ENCODE data around the gene TAC4. TPM values are rescaled to one million over a fixed set of nuclear protein-coding genes. Genes with fewer than 3 reads are reported as not detected.

TAC4 gene
- total and polyA plus RNA-seq, 4 donors, result not detected

DNA sequence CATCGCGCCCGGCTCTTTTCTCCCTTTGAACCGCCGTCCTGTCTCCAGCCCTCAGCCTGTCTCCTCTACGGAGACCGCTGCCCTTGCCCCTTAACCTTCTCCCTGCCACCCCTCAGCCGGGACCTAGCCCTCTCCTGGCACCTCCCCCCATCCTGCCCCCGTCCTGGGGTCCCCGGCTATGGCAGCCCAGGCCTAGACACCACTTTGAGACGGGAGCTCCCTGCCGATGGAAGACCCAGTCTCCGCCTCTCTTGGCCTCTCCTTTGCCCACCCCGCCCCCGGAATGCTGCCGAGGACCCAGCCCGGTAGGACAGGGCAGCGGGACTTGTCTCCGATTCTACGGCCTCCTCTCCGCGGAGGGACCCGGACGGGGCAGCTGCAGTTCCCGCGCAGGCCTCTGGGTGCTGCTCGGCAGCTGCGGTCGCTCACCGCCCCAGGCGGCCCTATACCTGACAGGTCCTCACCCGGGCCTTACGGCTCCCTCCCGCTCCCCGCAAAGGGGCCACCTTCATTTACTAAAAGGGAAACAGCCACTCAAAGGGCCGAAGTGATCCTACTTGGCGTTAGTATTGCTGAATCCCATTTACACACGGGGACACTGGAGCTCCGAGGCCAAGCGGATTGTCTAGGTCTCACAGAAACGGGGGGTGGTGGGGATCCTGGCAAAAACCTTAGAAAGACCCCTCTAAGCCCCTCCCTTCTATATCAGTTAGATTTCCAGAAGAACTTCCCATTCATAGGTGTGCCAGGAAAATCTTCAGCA lies 32.6 kb upstream of the TAC4 start:
- Histone ChIP-seq H3K4me3 (ENCODE audit: low read depth in 1 of 3, low read length in 3 of 3) (no peak overlapping the region), H3K36me3 (ENCODE audit: control insufficient read depth in 4 of 4, insufficient read depth in 3 of 4, low read depth in 1 of 4, low read length in 3 of 4) (no peaks in the 10 kb centered on the region), H3K27me3 (ENCODE audit: control insufficient read depth in 4 of 4, insufficient read depth in 4 of 4, low read length in 3 of 4) (peaks cover 0 to 6% (median 0%) of the 10 kb centered on the region in 4 donors), H3K9ac (ENCODE audit: low read depth in 1 of 2, low read length in 2 of 2) (no peak overlapping the region), H3K4me1 (ENCODE audit: control insufficient read depth in 4 of 4, insufficient read depth in 4 of 4, low read length in 3 of 4) (peaks cover 0 to 7% (median 4%) of the 10 kb centered on the region in 4 donors), H3K9me3 (ENCODE audit: control insufficient read depth in 4 of 4, low read length in 3 of 4) (no peaks in the 10 kb centered on the region), H3K27ac (ENCODE audit: low read depth in 1 of 2, low read length in 2 of 2) (no peak overlapping the region)
- TF ChIP-seq, protein P1, sequence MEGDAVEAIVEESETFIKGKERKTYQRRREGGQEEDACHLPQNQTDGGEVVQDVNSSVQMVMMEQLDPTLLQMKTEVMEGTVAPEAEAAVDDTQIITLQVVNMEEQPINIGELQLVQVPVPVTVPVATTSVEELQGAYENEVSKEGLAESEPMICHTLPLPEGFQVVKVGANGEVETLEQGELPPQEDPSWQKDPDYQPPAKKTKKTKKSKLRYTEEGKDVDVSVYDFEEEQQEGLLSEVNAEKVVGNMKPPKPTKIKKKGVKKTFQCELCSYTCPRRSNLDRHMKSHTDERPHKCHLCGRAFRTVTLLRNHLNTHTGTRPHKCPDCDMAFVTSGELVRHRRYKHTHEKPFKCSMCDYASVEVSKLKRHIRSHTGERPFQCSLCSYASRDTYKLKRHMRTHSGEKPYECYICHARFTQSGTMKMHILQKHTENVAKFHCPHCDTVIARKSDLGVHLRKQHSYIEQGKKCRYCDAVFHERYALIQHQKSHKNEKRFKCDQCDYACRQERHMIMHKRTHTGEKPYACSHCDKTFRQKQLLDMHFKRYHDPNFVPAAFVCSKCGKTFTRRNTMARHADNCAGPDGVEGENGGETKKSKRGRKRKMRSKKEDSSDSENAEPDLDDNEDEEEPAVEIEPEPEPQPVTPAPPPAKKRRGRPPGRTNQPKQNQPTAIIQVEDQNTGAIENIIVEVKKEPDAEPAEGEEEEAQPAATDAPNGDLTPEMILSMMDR (IDR thresholded peaks at IDR 0.05; ENCODE audit: low read depth, low read length, missing input control), result peak; percentile 96
- peak; percentile 74 to 81 for TF ChIP-seq RAD21 (IDR thresholded peaks at IDR 0.05)
- TF ChIP-seq SP1 (IDR thresholded peaks at IDR 0.05), result no peak
- 5% methylated on average over 41 of the region's 41 CpGs for WGBS
- peak; percentile 72 for DNase-seq (ENCODE audit: low spot score)

DNA sequence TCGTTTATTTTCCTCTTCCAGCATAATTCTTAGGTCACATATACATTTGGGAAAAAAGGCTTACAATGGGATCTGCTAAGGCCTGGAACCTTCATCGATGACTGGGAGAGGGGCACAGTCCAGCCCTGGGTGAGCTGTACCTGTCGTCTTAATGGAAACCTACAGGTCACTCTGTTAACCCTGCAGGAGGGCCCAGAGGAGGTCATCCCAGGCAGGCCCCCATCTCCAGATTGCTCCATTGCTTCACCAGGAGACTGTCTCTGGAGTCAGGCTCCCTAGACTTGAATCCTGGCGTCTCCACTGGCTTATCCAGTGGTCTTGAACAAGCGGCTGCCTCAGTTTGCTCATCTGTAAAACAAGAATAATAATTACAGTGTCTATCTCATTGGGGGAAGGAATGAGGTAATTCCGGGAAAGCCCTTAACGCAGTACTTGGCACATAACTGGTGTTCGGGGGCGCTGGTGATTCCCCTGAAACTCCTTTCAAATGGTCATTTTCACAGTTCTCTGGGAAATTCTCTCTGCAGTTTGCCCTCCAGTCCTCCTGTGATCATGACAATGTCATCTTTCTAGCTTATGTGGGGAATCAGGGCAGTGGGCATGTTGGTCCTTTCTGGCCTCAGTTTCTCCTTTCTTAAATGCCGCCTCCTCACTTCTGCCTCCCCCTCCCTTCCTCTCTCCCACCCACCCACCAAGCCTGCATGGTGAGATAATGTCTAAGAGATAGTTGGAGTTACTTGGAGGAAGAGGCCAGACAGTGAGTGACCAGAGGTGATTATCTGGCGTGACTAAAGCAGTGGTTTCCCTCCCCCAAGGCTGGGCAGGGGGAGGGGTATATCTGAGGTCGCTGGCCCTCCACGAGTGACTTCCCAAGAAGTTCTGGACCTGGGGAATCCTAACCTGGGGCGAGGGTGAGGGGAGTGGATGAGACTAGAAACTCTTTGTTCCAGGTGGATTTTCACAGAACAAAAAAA lies 31.3 kb upstream of the TAC4 start:
- H3K27me3 ChIP-seq (ENCODE audit: control insufficient read depth in 4 of 4, insufficient read depth in 4 of 4, low read length in 3 of 4), result peaks cover 0 to 6% (median 0%) of the 10 kb centered on the region in 4 donors
- H3K9me3 ChIP-seq (ENCODE audit: control insufficient read depth in 4 of 4, low read length in 3 of 4), result no peaks in the 10 kb centered on the region
- no peak overlapping the region for H3K27ac ChIP-seq (ENCODE audit: low read depth in 1 of 2, low read length in 2 of 2)
- 66% methylated on average over 14 of the region's 14 CpGs for WGBS
- no peaks in the 10 kb centered on the region for H3K36me3 ChIP-seq (ENCODE audit: control insufficient read depth in 4 of 4, insufficient read depth in 3 of 4, low read depth in 1 of 4, low read length in 3 of 4)
- TF ChIP-seq HNF4A (conservative IDR thresholded peaks at IDR 0.05), result no peak
- TF ChIP-seq NR2F2 (IDR thresholded peaks at IDR 0.05), result no peak
- TF ChIP-seq, protein P2, sequence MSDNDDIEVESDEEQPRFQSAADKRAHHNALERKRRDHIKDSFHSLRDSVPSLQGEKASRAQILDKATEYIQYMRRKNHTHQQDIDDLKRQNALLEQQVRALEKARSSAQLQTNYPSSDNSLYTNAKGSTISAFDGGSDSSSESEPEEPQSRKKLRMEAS (IDR thresholded peaks at IDR 0.05), result no peak
- no peak for TF ChIP-seq HNF4G (IDR thresholded peaks at IDR 0.05)
- H3K4me3 ChIP-seq (ENCODE audit: low read depth in 1 of 3, low read length in 3 of 3), result no peak overlapping the region
- no peak for DNase-seq (ENCODE audit: low spot score)
- no peak overlapping the region for H3K9ac ChIP-seq (ENCODE audit: low read depth in 1 of 2, low read length in 2 of 2)
- peaks cover 0 to 7% (median 4%) of the 10 kb centered on the region in 4 donors for H3K4me1 ChIP-seq (ENCODE audit: control insufficient read depth in 4 of 4, insufficient read depth in 4 of 4, low read length in 3 of 4)

DNA sequence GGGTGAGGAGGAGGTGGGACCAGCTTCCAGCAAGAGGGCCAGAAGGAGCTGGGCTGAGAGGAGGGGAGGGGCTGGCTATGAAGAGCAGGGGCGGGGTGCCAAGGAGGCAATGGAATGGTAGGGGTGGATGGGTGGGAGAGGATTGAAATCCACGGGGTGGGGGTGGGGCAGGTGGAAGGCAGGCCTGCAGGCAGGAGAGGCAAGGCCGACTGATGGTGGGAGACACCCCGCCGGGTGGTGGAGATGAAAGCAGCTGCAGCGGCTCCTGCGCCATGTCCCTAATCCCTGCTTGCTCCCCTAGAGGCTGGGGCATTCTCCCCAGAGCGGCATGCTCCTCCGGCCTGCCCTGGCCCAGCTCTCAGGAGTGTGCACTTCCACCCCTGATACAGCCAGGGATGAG lies 27.8 kb upstream of the TAC4 start:
- H3K4me3 ChIP-seq (ENCODE audit: low read depth in 1 of 3, low read length in 3 of 3), result no peak overlapping the region
- no peaks in the 10 kb centered on the region for H3K36me3 ChIP-seq (ENCODE audit: control insufficient read depth in 4 of 4, insufficient read depth in 3 of 4, low read depth in 1 of 4, low read length in 3 of 4)
- H3K27me3 ChIP-seq (ENCODE audit: control insufficient read depth in 4 of 4, insufficient read depth in 4 of 4, low read length in 3 of 4), result peaks cover 0 to under 1% (median 0%) of the 10 kb centered on the region in 4 donors
- H3K9me3 ChIP-seq (ENCODE audit: control insufficient read depth in 4 of 4, low read length in 3 of 4), result no peaks in the 10 kb centered on the region
- H3K9ac ChIP-seq (ENCODE audit: low read depth in 1 of 2, low read length in 2 of 2), result no peak overlapping the region
- no peak for DNase-seq (ENCODE audit: low spot score)
- peaks cover 0 to 6% (median 4%) of the 10 kb centered on the region in 4 donors for H3K4me1 ChIP-seq (ENCODE audit: control insufficient read depth in 4 of 4, insufficient read depth in 4 of 4, low read length in 3 of 4)
- no peak overlapping the region for H3K27ac ChIP-seq (ENCODE audit: low read depth in 1 of 2, low read length in 2 of 2)
- WGBS, result 67% methylated on average over 9 of the region's 9 CpGs
- no peak for TF ChIP-seq JUND (IDR thresholded peaks at IDR 0.05)
- TF ChIP-seq TAF1 (conservative IDR thresholded peaks at IDR 0.05), result no peak
- TF ChIP-seq, protein P2 (IDR thresholded peaks at IDR 0.05), result no peak
- TF ChIP-seq NR2F2 (IDR thresholded peaks at IDR 0.05), result no peak
- no peak for TF ChIP-seq HNF4G (IDR thresholded peaks at IDR 0.05)
- no peak for TF ChIP-seq GABPA (IDR thresholded peaks at IDR 0.05 in 1 of 2, conservative IDR thresholded peaks at IDR 0.05 in 1 of 2)
- no peak for TF ChIP-seq FOXA2 (IDR thresholded peaks at IDR 0.05)
- TF ChIP-seq, protein P3, sequence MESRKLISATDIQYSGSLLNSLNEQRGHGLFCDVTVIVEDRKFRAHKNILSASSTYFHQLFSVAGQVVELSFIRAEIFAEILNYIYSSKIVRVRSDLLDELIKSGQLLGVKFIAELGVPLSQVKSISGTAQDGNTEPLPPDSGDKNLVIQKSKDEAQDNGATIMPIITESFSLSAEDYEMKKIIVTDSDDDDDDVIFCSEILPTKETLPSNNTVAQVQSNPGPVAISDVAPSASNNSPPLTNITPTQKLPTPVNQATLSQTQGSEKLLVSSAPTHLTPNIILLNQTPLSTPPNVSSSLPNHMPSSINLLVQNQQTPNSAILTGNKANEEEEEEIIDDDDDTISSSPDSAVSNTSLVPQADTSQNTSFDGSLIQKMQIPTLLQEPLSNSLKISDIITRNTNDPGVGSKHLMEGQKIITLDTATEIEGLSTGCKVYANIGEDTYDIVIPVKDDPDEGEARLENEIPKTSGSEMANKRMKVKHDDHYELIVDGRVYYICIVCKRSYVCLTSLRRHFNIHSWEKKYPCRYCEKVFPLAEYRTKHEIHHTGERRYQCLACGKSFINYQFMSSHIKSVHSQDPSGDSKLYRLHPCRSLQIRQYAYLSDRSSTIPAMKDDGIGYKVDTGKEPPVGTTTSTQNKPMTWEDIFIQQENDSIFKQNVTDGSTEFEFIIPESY (IDR thresholded peaks at IDR 0.05), result no peak
- TF ChIP-seq SP1 (IDR thresholded peaks at IDR 0.05), result no peak
- TF ChIP-seq, protein P4, sequence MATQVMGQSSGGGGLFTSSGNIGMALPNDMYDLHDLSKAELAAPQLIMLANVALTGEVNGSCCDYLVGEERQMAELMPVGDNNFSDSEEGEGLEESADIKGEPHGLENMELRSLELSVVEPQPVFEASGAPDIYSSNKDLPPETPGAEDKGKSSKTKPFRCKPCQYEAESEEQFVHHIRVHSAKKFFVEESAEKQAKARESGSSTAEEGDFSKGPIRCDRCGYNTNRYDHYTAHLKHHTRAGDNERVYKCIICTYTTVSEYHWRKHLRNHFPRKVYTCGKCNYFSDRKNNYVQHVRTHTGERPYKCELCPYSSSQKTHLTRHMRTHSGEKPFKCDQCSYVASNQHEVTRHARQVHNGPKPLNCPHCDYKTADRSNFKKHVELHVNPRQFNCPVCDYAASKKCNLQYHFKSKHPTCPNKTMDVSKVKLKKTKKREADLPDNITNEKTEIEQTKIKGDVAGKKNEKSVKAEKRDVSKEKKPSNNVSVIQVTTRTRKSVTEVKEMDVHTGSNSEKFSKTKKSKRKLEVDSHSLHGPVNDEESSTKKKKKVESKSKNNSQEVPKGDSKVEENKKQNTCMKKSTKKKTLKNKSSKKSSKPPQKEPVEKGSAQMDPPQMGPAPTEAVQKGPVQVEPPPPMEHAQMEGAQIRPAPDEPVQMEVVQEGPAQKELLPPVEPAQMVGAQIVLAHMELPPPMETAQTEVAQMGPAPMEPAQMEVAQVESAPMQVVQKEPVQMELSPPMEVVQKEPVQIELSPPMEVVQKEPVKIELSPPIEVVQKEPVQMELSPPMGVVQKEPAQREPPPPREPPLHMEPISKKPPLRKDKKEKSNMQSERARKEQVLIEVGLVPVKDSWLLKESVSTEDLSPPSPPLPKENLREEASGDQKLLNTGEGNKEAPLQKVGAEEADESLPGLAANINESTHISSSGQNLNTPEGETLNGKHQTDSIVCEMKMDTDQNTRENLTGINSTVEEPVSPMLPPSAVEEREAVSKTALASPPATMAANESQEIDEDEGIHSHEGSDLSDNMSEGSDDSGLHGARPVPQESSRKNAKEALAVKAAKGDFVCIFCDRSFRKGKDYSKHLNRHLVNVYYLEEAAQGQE (IDR thresholded peaks at IDR 0.05), result no peak
- no peak for TF ChIP-seq YY1 (IDR thresholded peaks at IDR 0.05)
- no peak for TF ChIP-seq FOXA1 (IDR thresholded peaks at IDR 0.05)
- TF ChIP-seq RAD21 (IDR thresholded peaks at IDR 0.05), result no peak
- TF ChIP-seq HNF4A (conservative IDR thresholded peaks at IDR 0.05), result no peak
- no peak for TF ChIP-seq EGR1 (IDR thresholded peaks at IDR 0.05; ENCODE audit: low read depth in 2 of 2)
- TF ChIP-seq, protein P5, sequence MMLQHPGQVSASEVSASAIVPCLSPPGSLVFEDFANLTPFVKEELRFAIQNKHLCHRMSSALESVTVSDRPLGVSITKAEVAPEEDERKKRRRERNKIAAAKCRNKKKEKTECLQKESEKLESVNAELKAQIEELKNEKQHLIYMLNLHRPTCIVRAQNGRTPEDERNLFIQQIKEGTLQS (IDR thresholded peaks at IDR 0.05), result no peak
